ENCODE results near the gene GPS1.

GPS1 gene

GRCh38 chr17:82080789-82081464 is 29.2 kb downstream of the GPS1 start:
- DNase-seq = no peak

- DNase-seq = no peak
These were observed 29.8 kb downstream of the GPS1 start for GRCh38 chr17:82081546-82081945.

- DNase-seq = no peak
These were observed 30.3 kb downstream of the GPS1 start for GRCh38 chr17:82081966-82082365.

- DNase-seq = no peak
These were observed 30.8 kb downstream of the GPS1 start for GRCh38 chr17:82082456-82082855.

GRCh38 chr17:82083009-82083408 is 31.3 kb downstream of the GPS1 start:
- DNase-seq = no peak

- no peak for DNase-seq
These were observed 32.0 kb downstream of the GPS1 start for GRCh38 chr17:82083533-82084359.

- DNase-seq = no peak
These were observed 32.8 kb downstream of the GPS1 start for GRCh38 chr17:82084373-82085030.

- no peak for DNase-seq
These were observed 33.5 kb downstream of the GPS1 start for GRCh38 chr17:82085031-82085861.

GRCh38 chr17:82085931-82086764 is 34.5 kb downstream of the GPS1 start:
- DNase-seq = no peak

GRCh38 chr17:82086941-82087906 is 35.5 kb downstream of the GPS1 start:
- DNase-seq = no peak

- DNase-seq = no peak
These were observed 36.5 kb downstream of the GPS1 start for GRCh38 chr17:82087961-82088837.

GRCh38 chr17:82088838-82089722 is 37.4 kb downstream of the GPS1 start:
- no peak for DNase-seq

GRCh38 chr17:82089723-82090548 is 38.2 kb downstream of the GPS1 start:
- no peak for DNase-seq

- DNase-seq = no peak
These were observed 39.0 kb downstream of the GPS1 start for GRCh38 chr17:82090549-82091263.

GRCh38 chr17:82091264-82092066 is 39.8 kb downstream of the GPS1 start:
- no peak for DNase-seq

GRCh38 chr17:82092094-82092586 is 40.4 kb downstream of the GPS1 start:
- DNase-seq = no peak

Data from hippocampal formation (tissue), 2 donors.